Endometrial microvascular endothelial cells (primary cell): ENCODE data around the gene SLCO2B1. TPM values are rescaled to one million over a fixed set of nuclear protein-coding genes. Genes with fewer than 3 reads are reported as not detected.

ENCODE experiments used
- in situ Hi-C: cut with HindIII; loops from 2 replicates; pipeline ENCODE4 v1.10.0; 2017; ENCODE audit warnings: low sequenced_read_pairs, low pct_unique_long_range_greater_than_20kb; ENCODE audit errors: inconsistent ontology term
- total RNA-seq: library from RNA; depleted of rRNA; stranded (reverse); fragments of >200 nt; gene quantifications from one replicate; pipeline ENCODE4 v1.2.3, GENCODE V29; 2015; ENCODE audit errors: inconsistent ontology term

The SLCO2B1 gene
- total RNA-seq, 1 donor from 2014 or later, result 0.65 TPM

- in situ Hi-C loops, result no loop called here
Observed at GRCh38 chr11:75158696-75159150, 7.8 kb downstream of the SLCO2B1 start.

GRCh38 chr11:75159151-75159953 lies 8.4 kb downstream of the SLCO2B1 start:
- in situ Hi-C loops, result no loop called here

- in situ Hi-C loops, result no loop called here
Observed at GRCh38 chr11:75160220-75160757, 9.4 kb downstream of the SLCO2B1 start.

- in situ Hi-C loops, result no loop called here
Observed at GRCh38 chr11:75160880-75161279, 10.0 kb downstream of the SLCO2B1 start.

- in situ Hi-C loops, result no loop called here
Observed at GRCh38 chr11:75161506-75162095, 10.7 kb downstream of the SLCO2B1 start.

GRCh38 chr11:75162954-75163353 lies 12.0 kb downstream of the SLCO2B1 start:
- in situ Hi-C loops, result no loop called here

GRCh38 chr11:75163921-75164849 lies 13.3 kb downstream of the SLCO2B1 start:
- in situ Hi-C loops, result no loop called here

GRCh38 chr11:75165721-75166120 lies 14.8 kb downstream of the SLCO2B1 start:
- in situ Hi-C loops, result no loop called here

GRCh38 chr11:75166791-75167190 lies 15.9 kb downstream of the SLCO2B1 start:
- in situ Hi-C loops, result no loop called here

- in situ Hi-C loops, result no loop called here
Observed at GRCh38 chr11:75167617-75168016, 16.7 kb downstream of the SLCO2B1 start.

GRCh38 chr11:75169101-75169885 lies 18.4 kb downstream of the SLCO2B1 start:
- in situ Hi-C loops, result no loop called here

GRCh38 chr11:75170516-75171201 lies 19.8 kb downstream of the SLCO2B1 start:
- in situ Hi-C loops, result no loop called here

GRCh38 chr11:75173336-75173735 lies 22.4 kb downstream of the SLCO2B1 start:
- in situ Hi-C loops, result no loop called here

GRCh38 chr11:75174781-75175370 lies 24.0 kb downstream of the SLCO2B1 start:
- in situ Hi-C loops, result no loop called here

- in situ Hi-C loops, result no loop called here
Observed at GRCh38 chr11:75182664-75183063, 31.8 kb downstream of the SLCO2B1 start.

- in situ Hi-C loops, result no loop called here
Observed at GRCh38 chr11:75184051-75184450, 33.1 kb downstream of the SLCO2B1 start.

- in situ Hi-C loops, result no loop called here
Observed at GRCh38 chr11:75184757-75185425, 34.0 kb downstream of the SLCO2B1 start.
